ENCODE results near the gene PRKCH.

The PRKCH gene

DNA sequence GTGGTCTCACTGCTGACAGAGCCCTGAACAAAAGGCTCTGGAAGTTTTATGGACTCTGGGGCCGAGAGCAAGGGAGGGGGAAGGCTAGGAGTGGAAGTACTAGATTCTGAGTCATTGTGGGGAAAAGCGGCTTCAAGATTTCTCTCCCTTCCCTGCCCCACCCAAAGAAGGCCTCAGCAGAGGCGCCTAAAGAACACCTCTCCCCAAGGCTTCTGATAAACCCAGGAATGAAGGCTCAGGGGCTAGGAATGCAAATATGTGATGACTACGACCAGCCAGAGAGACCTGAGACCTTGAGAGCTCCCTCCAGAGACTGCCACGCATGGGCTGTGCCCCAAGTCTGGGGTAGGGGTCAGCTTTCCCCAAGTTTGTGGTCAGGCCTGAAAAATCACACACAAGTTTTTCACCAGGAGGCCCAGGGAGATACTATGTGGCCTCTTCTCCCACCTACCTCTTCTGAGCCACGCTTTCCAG is 243.3 kb downstream of the PRKCH start:
- Histone ChIP-seq H2AFZ (ENCODE audit: low read depth, low read length) (no peak overlapping the region), H3K4me2 (ENCODE audit: insufficient read depth, low read length) (no peak overlapping the region), H3K4me3 (ENCODE audit: low read depth in 1 of 2, low read length in 2 of 2) (no peak overlapping the region), H3K27me3 (ENCODE audit: insufficient read depth, low read length, poor library complexity) (peaks cover 10% of the 10 kb centered on the region), H3K9ac (ENCODE audit: low read depth, low read length) (no peak overlapping the region), H3K36me3 (ENCODE audit: insufficient read depth, low read length) (no peaks in the 10 kb centered on the region), H3K4me1 (ENCODE audit: insufficient read depth, low read length) (peaks cover 25% of the 10 kb centered on the region), H4K20me1 (ENCODE audit: insufficient read depth, low read length) (peaks cover 2% of the 10 kb centered on the region; the same call in 1 of the 2 replicates), H3K27ac (ENCODE audit: low read length) (no peak overlapping the region), H3K79me2 (ENCODE audit: insufficient read depth, low read length) (no peaks in the 10 kb centered on the region), H3K9me3 (ENCODE audit: insufficient read depth, low read length, severe bottlenecking) (no peaks in the 10 kb centered on the region)
- TF ChIP-seq, protein P1, sequence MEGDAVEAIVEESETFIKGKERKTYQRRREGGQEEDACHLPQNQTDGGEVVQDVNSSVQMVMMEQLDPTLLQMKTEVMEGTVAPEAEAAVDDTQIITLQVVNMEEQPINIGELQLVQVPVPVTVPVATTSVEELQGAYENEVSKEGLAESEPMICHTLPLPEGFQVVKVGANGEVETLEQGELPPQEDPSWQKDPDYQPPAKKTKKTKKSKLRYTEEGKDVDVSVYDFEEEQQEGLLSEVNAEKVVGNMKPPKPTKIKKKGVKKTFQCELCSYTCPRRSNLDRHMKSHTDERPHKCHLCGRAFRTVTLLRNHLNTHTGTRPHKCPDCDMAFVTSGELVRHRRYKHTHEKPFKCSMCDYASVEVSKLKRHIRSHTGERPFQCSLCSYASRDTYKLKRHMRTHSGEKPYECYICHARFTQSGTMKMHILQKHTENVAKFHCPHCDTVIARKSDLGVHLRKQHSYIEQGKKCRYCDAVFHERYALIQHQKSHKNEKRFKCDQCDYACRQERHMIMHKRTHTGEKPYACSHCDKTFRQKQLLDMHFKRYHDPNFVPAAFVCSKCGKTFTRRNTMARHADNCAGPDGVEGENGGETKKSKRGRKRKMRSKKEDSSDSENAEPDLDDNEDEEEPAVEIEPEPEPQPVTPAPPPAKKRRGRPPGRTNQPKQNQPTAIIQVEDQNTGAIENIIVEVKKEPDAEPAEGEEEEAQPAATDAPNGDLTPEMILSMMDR (IDR thresholded peaks at IDR 0.05; ENCODE audit: borderline replicate concordance, extremely low read depth, low read length, poor library complexity, severe bottlenecking): no peak
- TF ChIP-seq EZH2 (IDR thresholded peaks at IDR 0.05; ENCODE audit: borderline replicate concordance, low read depth, low read length, severe bottlenecking): no peak
- ATAC-seq (ENCODE audit: insufficient read depth, low read depth) (no peak), DNase-seq (no peak)

DNA sequence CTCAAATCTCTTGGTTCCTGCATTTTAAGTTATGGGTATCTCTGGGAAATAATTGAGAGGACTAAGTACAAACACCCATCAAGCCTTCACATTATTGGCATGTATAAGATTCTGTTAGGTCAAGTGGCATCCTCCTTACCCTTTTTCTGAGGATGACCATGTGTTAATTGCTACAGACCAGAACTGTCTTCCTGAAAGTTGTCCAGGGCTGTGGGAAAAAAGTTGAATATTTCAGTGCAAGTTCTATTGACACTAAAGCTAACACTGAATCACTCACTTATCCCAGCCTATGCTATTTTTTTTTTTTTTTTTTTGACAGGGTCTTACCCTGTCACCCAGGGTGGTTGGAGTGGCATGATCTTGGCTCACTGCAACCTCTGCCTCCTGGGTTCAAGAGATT is 243.8 kb downstream of the PRKCH start:
- Histone ChIP-seq H4K20me1 (ENCODE audit: insufficient read depth, low read length) (peaks cover 3% of the 10 kb centered on the region; the same call in 1 of the 2 replicates), H3K27me3 (ENCODE audit: insufficient read depth, low read length, poor library complexity) (peaks cover 10% of the 10 kb centered on the region), H3K4me3 (ENCODE audit: low read depth in 1 of 2, low read length in 2 of 2) (no peak overlapping the region), H3K27ac (ENCODE audit: low read length) (no peak overlapping the region), H3K4me1 (ENCODE audit: insufficient read depth, low read length) (peaks cover 30% of the 10 kb centered on the region), H3K79me2 (ENCODE audit: insufficient read depth, low read length) (no peaks in the 10 kb centered on the region), H2AFZ (ENCODE audit: low read depth, low read length) (no peak overlapping the region), H3K36me3 (ENCODE audit: insufficient read depth, low read length) (no peaks in the 10 kb centered on the region), H3K9me3 (ENCODE audit: insufficient read depth, low read length, severe bottlenecking) (no peaks in the 10 kb centered on the region), H3K4me2 (ENCODE audit: insufficient read depth, low read length) (no peak overlapping the region), H3K9ac (ENCODE audit: low read depth, low read length) (no peak overlapping the region)
- ATAC-seq (ENCODE audit: insufficient read depth, low read depth) (no peak), DNase-seq (no peak)
- TF ChIP-seq, protein P1 (IDR thresholded peaks at IDR 0.05; ENCODE audit: borderline replicate concordance, extremely low read depth, low read length, poor library complexity, severe bottlenecking): no peak
- no peak for TF ChIP-seq EZH2 (IDR thresholded peaks at IDR 0.05; ENCODE audit: borderline replicate concordance, low read depth, low read length, severe bottlenecking)

DNA sequence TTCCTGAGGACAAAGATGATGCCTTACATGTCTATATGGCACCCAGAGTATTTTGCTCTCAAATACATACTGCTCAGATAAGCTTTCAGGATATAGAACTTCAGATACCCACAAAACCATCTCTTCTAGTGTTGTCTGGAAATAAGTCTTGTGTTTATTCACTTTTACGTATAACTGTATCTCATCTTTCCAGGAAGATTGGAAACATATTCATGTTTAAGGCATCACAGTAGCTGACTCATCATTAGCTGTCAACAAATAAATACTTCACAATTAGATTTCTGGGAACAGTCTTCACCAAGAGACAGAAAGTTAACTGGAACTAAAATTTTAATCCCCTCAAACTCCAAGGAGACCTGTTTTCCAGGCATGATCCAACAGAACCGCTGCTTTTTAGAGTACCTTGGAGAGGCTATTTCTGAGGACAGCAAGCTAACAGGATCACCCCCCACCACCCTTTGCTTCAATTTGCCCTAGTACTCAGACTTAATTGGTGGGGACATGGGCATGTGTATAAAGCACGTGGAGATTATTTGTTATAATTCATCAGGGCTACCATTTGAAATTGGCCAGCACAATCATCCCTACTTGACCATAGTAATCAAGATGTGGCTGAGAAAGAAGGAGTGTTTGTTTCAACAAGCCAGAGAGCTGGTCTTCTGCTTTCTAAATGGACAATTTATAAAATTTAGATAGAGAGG is 244.6 kb downstream of the PRKCH start:
- Histone ChIP-seq H3K4me3 (ENCODE audit: low read depth in 1 of 2, low read length in 2 of 2) (no peak overlapping the region), H3K27ac (ENCODE audit: low read length) (no peak overlapping the region), H4K20me1 (ENCODE audit: insufficient read depth, low read length) (peaks cover 7% of the 10 kb centered on the region; the same call in 1 of the 2 replicates), H3K79me2 (ENCODE audit: insufficient read depth, low read length) (no peaks in the 10 kb centered on the region), H3K9ac (ENCODE audit: low read depth, low read length) (no peak overlapping the region), H3K9me3 (ENCODE audit: insufficient read depth, low read length, severe bottlenecking) (no peaks in the 10 kb centered on the region), H3K36me3 (ENCODE audit: insufficient read depth, low read length) (no peaks in the 10 kb centered on the region), H3K27me3 (ENCODE audit: insufficient read depth, low read length, poor library complexity) (peaks cover 10% of the 10 kb centered on the region), H3K4me2 (ENCODE audit: insufficient read depth, low read length) (no peak overlapping the region), H3K4me1 (ENCODE audit: insufficient read depth, low read length) (peaks cover 38% of the 10 kb centered on the region), H2AFZ (ENCODE audit: low read depth, low read length) (no peak overlapping the region)
- TF ChIP-seq EZH2 (IDR thresholded peaks at IDR 0.05; ENCODE audit: borderline replicate concordance, low read depth, low read length, severe bottlenecking): no peak
- TF ChIP-seq, protein P1 (IDR thresholded peaks at IDR 0.05; ENCODE audit: borderline replicate concordance, extremely low read depth, low read length, poor library complexity, severe bottlenecking): no peak
- DNase-seq (no peak), ATAC-seq (ENCODE audit: insufficient read depth, low read depth) (no peak)
